Right renal pelvis (tissue), 4 donors: Measurements from ENCODE around the gene TREX2. TPM values are rescaled to one million over a fixed set of nuclear protein-coding genes. Genes with fewer than 3 reads are reported as not detected.

Experiments
- DNase-seq, 4 donors: peaks; one replicate each; pipeline ENCODE4 v3.0.0-alpha.2; 2013; ENCODE audit warnings: low read depth in 4 of 4, low spot score in 3 of 4, missing footprints in 1 of 4
- polyA plus RNA-seq, 4 donors: library from polyadenylated mRNA; unstranded; fragments of 120-200 nt; gene quantifications; one replicate each; pipeline ENCODE4 v1.2.1, GENCODE V29; 2013; ENCODE audit not compliant: insufficient read length in 4 of 4

TREX2 gene
- polyA plus RNA-seq, 4 donors, result 0.37 to 0.66 (median 0.48) TPM

DNA sequence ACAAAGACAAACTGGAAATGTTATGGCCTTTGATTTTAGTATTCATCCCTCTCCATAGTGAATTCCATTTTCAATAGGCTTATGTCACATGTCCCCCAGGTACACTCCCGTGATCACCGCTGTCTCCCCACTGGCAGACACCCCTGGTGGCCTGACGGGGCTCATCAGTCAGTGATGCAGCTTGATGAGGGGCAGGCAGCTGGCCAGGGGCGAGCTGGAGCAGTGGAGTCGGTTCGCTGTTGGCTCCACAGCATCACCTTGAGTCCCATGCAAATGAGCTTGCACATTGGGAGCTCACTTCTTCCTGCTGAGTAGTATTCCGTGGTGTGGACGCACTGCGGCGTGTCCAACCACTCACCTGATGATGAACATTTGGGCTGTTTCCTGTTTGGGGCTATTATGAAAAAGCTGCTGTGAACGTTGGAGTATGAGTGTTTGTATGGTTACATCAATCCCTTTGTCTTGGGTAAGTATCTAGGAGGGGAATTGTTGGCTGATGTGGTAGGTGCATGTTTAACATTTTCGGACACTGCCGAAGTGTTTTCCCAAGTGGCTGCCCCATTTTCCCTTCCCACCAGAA is 5.2 kb downstream of the TREX2 start:
- no peak for DNase-seq

DNA sequence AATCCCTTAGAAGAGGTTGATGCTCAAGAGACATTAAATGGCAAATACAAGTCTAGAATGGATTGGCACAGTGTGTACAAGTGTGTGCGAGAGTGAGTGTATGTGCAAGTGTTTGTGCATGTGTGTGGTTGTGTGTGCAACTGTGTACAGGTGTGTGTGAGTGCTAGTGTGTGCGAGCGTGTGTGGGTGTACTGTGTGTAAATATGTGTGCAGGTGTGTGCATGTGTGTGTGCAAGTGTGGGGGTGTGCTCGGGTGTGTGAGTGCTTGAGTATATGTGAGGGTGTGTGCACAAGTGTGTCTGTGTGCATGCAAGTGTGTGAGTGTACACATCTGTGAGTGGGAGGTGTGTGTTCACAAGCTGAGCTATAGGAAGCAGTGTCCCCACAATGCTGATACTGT is 5.9 kb downstream of the TREX2 start:
- DNase-seq, result no peak

DNA sequence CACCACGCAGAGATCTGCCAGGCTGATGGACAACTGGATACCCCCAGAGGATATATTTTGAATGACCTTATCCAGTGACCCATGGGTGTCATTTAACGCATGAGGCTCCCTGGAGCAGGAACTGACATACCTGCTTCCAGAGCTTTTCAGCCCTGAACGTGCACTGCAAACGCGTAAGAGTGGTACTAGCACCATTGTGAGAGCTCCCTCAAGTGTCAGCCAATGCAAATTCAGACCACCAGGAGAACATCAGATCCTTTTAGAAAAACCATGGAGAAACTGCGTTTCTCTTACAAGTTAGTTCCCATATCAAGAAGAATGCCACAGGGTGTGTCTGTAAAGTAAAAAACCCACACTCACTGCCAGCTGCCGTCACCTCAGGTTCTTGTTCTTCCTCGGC is 7.3 kb downstream of the TREX2 start:
- DNase-seq, result peak in 2 of 4 donors; percentile 10

DNA sequence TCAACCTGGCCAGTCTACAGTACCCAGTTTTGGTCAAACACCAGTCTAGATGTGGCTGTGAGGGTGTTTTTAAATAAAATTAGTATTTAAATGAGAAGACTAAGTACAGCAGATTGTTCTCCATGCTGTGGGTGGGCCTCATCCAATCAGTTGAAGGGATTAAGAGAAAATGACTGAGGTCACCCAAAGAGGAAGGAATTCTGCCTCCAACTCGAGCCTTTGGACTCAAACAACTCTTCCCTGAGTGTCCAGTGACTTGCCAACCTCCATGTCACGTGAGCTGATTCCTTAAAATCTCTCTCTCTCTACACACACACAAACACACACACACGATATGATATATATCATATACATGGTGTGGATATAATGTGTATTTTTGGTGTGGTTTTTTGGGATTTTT is 10.0 kb downstream of the TREX2 start:
- no peak for DNase-seq

DNA sequence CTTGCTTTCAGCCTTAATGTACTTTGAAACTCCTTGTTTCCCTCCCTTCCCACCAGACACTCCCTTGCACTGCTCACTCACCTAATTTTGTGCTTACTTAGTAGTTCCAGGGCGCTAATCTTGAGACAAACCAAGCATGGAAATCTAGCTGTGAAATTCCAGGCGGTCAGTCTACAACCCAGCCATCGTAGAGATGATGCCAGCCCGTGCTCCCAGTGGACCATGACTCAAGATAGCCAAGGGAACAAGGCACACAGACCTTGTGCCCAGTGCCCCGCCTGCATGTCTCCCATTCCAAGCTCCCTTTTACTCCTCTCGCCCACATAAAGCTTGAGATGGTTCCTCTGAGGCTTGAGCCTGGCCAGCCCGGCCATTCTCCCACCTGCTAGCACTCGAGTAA is 11.1 kb downstream of the TREX2 start:
- DNase-seq, result no peak

DNA sequence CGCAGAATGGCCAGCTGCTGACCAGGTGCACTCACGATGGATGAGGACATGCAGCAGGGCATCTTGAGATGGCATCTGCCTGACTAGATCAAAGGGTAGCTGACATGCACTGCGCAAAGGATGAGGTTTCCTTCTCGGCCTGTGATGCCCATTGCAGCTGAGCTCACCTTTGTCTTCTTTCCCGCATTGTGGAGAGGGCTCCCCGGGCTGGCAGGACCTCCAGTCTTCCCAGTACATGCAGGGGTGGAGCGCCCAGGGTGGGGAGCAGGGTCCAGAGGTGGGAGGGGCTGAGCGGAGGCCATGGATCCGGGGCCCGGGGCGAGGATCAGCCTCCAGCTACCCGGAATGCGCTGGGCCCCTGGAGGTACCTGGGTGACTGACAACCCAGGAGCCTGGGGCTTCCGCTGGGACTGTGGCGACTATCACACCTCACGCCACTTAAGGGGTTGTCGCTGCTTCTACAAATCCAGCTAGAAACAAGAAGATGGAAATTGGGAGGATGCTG is 12.0 kb downstream of the TREX2 start:
- no peak for DNase-seq

DNA sequence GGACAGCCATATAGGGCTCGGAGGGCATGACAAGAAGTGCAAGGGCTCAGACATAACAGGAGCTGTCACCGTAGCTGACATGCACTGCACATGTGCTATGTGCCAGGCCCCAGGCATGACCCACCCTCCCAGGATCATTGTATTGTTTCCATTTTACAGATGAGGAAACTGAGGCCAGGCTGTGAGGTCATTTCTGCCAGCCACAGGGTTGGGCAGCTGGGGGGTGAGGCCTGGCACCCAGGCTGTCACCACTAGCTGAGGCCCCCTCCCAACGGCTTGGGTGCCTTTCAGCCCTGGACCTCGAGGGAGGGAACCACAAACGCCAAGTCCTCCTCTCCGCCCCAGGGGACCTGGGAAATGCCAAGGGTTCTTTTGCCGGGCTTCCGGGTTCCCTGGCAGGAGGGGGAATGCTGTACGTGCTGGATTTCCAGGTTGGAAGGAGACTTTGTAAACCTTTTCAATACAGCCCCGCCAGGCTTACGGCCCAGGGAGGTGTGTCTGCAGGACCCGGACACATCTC is 12.6 kb downstream of the TREX2 start:
- DNase-seq, result no peak

DNA sequence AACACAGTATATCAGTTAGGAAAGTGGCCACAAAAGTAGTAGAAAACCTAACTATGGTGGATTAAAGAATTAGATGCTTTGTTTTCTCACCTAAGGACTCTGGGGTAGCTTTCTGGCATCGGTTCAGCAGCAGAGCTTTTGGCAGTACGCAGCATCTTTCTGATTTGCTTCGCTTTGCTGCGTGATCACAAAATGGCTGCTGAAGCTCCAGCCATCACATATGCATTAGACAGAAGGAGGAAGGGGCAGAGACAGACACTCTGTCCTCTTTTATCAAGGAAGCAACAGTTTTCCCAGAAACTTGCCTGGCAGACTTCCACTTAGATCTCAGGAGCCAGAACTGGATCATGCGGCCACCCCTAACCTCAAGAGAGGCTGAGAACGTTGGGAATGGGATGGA is 15.1 kb downstream of the TREX2 start:
- no peak for DNase-seq

DNA sequence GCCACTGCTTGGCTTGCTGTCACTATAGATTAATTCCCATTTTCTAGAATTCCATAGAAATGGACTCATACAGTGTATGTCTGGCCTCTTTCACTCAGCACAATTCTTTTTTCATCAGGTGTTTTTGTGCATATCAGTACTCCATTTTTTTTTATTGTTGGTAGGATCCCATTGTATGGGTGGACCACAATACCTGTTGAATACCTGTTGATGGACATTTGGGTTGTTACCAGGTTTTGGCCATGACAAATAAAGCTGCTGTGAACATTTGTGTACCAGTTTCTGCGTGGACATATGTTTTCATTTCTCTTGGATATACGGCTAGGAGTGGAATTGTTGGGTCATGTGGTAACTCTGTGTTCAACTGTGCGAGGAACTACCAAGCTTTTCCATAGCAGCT is 19.7 kb downstream of the TREX2 start:
- no peak for DNase-seq

DNA sequence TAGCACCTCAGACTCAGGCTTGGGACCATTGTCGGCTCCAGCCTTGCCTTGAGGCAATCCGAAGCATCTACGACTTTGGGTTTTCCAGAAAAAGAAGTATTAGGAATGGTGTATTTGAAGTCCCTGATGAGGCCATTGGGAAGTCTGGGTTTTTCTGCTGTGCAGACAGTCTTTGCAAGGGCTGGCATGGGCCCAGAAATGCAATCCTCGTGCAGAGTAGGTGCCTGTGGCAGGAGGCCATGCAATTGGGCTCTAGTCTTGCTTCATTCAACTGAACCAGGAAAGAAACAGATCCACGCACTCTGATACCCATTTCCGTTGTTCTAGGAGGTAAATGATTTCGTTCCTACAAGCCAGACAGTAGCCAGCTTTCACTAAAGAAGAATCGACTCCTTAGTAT is 22.2 kb downstream of the TREX2 start:
- DNase-seq, result no peak

DNA sequence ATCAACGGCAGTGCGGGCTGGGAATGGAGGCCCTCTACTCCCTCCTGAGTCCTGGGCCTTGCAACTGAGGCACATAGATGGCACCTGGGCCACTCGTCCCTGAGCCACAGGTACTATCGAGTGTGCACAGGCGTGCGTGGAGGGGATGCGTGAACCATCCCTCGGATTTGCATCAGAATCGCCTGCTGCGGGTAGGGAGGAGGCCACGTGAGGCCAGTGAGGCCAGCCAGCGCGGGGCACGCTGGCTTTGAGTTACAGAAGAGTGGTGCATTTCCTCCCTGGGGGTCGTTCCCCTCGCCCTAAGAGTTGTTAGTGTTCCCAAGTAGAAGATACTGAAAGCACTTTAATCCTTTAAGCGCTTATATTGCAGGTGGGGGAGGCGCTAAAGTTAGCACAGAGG is 24.0 kb downstream of the TREX2 start:
- no peak for DNase-seq

DNA sequence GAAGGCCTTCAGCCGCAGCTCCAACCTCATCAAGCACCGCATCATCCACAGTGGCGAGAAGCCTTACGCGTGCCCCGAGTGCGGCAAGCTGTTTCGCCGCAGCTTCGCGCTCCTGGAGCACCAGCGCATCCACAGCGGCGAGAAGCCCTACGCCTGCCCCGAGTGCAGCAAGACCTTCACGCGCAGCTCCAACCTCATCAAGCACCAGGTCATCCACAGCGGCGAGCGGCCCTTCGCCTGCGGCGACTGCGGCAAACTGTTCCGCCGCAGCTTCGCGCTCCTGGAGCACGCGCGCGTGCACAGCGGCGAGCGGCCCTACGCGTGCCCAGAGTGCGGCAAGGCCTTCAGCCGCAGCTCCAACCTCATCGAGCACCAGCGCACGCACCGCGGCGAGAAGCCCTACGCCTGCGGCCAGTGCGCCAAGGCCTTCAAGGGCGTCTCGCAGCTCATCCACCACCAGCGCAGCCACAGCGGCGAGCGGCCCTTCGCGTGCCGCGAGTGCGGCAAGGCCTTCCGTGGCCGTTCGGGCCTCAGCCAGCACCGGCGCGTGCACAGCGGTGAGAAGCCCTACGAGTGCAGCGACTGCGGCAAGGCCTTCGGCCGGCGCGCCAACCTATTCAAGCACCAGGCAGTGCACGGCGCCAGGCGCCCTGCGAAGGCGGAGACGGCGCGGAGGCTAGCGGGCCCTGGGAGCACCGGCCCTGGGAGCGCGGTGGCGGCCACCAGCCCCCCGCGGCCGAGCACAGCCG is 24.8 kb downstream of the TREX2 start:
- no peak for DNase-seq

DNA sequence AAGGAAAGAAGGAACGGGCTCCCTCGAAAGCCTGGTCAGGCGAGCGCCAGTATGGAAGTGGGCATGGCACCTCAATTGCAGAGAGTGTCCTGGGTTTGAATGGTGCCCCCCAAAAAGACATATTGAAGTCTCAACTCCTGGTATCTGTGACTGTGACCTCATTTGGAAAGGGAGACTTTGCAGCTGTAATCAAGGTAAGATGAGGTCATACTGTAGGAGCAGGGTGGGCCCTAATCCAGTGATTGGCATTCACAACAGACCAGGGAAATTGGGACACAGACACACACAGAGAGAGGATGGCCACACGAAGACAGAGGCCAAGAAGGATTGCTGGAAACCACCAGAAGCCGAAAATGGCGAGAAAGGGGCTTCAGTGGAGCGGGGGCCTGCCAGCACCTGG is 28.2 kb downstream of the TREX2 start:
- no peak for DNase-seq

DNA sequence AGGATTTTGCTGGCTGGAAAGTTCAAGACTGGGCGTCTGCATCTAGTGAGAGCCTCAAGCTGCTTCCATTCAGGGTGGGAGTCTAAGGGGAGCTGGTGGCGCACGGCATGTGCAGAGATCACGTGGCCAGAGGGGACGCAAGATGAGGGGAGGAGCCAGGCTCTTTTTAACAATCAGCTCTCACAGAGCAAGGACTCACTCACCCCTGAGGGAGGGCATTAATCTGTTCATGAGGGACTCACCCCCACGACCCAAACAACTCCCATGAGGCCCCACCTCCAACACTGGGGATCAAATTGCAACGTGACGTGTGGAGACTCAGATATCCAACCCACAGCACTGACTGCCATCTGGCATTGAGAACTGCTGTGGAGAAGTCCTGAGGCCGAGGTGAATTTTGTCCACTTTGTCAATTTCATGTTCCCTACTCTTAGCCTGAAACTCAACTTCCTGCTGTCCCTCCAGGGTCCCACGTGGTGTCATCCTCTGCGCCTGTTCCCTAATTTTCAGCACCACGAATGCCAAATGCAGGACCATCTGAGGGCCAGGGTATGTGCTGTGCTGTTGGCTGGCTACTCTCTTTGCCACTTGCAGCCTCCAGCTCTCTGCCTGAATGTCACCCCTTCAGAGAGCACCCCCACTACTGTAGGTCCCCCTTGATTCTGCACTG is 28.9 kb downstream of the TREX2 start:
- no peak for DNase-seq

DNA sequence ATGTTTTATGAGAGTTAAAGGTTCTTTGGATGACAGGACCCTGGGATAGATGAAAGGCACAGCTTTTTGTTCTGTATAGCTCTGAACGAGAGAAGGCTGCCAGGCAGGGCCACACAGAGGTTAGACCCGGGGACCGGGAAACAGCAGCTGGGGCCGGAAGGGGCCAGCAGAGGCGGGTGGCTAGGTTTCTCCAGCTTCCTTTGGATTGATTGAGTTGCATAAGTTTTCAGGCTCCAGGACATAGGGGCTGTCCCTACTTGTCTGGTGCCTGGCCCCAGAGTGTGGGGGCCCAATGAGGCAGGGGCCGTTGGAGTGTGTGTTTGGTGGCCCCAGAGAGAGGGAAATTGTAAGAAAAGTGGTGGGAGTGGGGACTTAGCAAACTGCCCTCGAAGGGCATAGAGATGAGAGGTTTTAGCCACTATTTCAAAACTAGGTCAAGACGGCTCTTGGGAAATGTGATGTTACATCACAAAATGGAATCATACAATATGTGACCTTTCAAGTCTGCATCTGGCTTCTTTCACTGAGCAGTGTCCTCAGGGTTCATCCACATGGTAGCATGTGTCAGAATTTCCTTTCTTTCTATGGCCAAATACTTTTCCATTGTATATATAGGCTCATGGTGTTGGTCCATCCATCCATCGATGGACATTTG is 30.9 kb downstream of the TREX2 start:
- no peak for DNase-seq

DNA sequence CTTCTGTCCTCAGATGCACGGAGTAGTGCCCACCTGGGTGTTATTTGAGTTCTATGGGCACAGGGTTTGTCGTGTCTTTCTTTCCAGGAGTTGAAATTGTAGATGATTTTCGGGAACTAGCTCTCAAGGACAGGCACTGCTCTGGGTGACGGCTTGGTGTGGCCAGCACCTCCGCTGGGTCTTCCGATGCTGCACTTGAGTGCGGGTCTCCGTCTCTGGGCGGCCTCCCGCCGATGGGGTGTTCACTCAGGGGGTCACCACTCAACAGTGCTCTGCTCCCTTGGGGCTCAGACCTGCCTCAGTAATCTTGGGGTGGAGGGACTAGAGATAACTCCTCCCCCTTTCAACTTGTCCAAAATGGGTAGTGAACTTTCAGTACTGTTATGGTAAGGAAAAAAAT is 32.1 kb downstream of the TREX2 start:
- no peak for DNase-seq

DNA sequence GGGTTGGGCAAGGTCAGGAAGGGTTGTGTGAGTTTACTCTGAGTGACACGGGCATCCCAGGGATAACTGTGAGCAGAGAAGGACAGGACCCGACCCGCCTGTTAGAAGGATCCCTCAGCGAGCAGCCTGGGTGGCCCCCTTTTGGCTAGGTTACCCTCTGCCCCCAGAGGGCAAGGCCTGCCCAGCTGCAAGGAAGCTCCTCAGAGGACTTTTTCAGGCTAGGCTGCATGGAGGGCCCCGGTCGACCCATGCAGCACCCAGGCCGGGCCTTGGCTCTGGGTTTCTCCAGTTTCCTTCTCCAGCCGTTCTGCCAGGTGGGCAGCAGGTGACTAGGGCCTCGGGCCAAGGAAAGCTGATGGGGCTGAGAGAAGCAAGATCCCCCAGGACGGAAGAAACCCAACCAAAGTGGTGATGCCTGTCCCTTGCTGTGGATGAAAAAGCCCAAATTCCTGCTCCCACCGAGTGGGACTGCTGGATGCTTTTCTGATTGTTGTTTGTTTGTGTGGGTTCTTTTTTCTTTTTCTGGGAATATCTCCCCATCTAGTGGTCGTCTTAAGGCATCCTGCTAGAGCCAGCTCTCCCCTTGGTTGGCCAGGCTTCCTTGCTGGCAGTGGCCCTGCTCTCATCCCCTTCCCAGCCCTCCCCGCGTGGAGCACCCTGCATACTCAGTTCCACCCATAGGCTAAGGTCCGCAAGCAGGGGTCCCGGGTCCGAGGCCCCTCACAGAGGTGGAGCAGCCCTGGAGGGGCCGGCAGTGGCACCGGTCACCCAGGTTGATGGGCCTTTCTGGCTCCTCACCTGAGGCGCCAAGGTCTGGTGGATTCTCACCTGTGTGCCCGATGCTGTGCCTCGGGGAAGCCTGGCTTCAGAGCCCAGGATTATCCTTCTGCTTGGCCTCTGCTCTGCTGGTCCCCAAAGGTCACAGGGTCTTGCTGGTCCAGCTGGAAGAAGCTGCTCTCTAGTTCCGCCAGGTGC is 32.8 kb downstream of the TREX2 start:
- DNase-seq, result no peak

DNA sequence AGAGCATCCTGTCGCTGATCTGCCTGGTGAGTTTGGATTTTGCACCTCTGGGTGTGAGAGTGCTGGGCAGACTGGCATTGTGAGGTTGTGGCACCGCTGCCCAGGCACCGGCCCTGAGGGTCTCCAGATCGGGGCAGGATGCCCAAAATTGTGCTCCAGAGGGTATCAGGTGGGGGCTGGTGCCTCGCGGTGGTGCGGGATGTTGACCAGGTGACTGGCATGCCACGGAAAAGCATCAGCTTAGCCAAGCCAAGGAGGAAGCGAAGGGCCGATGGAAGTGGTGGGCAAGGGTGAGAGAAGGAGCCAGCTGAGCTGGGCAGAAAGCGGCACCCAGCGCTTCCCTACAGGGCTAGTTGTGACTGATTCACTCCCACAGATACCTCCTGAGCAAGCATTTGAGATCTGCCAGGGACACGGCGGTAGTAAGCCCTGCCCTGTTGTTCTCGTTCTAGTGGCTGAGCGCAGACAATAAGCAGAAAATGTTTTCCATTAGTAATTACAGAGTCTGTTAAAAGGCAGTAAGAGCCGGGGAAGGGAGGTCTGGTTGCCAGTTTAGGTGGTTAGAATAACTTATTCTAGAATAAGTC is 33.8 kb downstream of the TREX2 start:
- no peak for DNase-seq

DNA sequence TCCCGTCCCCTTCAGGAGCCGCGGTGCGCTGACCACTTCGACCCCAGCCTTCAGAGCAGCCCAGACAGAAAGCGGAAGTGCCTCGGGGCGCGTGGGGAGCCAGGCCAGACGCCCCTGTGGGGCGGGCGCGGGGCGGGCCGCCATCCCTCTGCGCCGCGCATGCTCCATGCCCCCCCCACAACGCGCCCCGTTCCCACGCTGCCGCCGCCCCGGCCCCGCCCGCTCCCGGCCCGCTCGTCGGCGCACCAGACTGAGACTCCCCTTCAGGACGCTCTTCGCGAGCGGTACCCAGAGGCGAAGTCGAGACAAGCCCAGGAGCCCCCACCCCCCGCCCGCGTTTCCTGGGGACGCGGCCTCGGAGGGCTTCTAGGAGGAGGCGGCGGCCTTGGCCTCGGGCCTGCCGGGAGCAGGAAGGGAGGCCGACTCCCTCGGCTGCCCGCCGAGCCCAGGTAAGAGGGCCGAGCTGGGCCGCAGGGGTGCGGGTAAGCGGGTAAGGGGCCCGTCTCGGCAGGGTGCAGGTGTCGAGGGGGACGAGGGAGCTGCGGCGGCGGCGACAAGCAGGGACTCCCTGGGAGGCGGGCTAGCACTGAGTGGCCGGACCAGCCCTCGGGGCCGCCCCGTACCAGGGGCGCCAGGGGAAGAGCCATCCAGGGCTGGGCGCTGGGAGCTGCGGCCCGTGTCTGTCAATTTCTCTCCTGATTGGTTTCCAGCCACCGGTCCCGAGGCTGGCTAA is 34.4 kb downstream of the TREX2 start, which contains the start of gene ZFP92:
Gene ZFP92 (plus strand): TSS at position 218 of the 733 bp plus-strand sequence. CDS start 6,851 bp downstream, outside the sequence.
- DNase-seq, result no peak
